ENCODE data around the gene SLC13A4.
"Not testable (repeated sequence)": the region's sequence is repeated elsewhere in the genome, so short reads cannot be mapped to it uniquely, and the experiment has no call there.

SLC13A4 gene

DNA sequence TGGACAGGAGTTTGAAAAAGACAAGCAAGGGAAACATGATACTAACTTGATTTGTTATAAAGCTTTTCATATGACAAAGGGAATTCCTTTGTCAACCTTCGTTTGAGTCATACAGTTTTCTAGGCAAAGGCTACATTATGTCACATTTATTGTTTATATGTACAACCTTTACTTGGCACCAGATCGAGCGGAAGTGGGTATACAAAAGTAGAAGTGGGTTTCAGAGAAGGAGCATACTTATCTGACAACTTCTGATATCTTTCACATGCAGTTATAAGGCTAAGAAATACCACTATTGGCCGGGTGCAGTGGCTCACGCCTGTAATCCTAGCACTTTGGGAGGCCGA is 54.7 kb downstream of the SLC13A4 start:
- Histone ChIP-seq H3K4me2 (no peak overlapping the region), H3K79me2 (ENCODE audit: insufficient read depth, low read depth) (peaks cover under 1% of the 10 kb centered on the region; the same call in 1 of the 2 replicates), H3K4me3 (IDR thresholded peaks at IDR 0.05; ENCODE audit: insufficient read depth, low read depth, low read length) (no peak overlapping the region), H4K20me1 (ENCODE audit: insufficient read depth) (no peaks in the 10 kb centered on the region), H2AFZ (ENCODE audit: low read depth) (no peak overlapping the region), H3K36me3 (ENCODE audit: insufficient read depth) (no peaks in the 10 kb centered on the region), H3K4me1 (ENCODE audit: low read depth, poor library complexity, severe bottlenecking) (peaks cover 19% of the 10 kb centered on the region), H3K27me3 (ENCODE audit: insufficient read depth, low read depth) (no peaks in the 10 kb centered on the region), H3K9ac (no peak overlapping the region), H3K27ac (no peak overlapping the region)
- TF ChIP-seq, protein P1, sequence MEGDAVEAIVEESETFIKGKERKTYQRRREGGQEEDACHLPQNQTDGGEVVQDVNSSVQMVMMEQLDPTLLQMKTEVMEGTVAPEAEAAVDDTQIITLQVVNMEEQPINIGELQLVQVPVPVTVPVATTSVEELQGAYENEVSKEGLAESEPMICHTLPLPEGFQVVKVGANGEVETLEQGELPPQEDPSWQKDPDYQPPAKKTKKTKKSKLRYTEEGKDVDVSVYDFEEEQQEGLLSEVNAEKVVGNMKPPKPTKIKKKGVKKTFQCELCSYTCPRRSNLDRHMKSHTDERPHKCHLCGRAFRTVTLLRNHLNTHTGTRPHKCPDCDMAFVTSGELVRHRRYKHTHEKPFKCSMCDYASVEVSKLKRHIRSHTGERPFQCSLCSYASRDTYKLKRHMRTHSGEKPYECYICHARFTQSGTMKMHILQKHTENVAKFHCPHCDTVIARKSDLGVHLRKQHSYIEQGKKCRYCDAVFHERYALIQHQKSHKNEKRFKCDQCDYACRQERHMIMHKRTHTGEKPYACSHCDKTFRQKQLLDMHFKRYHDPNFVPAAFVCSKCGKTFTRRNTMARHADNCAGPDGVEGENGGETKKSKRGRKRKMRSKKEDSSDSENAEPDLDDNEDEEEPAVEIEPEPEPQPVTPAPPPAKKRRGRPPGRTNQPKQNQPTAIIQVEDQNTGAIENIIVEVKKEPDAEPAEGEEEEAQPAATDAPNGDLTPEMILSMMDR (conservative IDR thresholded peaks at IDR 0.05; ENCODE audit: low read depth, low read length): no peak

DNA sequence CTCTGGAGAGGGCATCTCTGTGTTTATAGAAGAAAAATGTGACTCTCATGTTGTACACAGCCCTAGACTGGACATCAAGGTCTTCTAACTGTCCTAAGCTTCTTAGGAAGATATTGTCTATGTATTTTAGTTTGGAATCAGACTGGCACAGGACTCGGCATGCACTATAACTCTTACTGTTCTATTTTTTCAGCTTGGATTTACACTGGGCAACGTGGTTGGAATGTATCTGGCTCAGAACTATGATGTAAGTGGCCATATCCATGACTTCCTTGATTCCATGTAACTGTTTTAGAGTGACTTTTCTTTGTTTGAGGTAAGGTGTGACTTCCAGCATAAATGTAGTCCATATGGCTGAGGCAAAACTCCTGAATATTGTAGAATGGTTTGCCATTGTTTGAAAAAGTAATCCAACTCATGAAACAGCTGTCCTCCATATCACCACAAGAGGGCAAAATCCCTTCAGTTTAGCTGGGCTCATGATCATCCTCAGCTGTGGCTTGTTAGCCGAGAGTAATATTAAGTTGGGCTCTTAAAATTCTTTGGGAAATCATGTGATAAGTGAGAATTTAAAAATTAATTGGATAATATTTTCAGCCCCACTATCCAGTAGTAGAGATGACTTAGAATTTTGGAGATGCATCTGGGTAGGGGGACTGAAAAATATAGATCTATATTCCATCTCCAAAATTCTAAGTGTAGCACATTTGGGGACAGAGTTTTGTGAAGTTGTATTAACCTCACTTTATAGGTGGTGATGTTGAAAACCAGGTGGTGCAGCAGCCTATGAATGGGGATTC is 55.2 kb downstream of the SLC13A4 start:
- H3K9ac ChIP-seq: no peak overlapping the region
- H3K4me2 ChIP-seq: no peak overlapping the region
- H4K20me1 ChIP-seq (ENCODE audit: insufficient read depth): no peaks in the 10 kb centered on the region
- no peak overlapping the region for H2AFZ ChIP-seq (ENCODE audit: low read depth)
- H3K36me3 ChIP-seq (ENCODE audit: insufficient read depth): no peaks in the 10 kb centered on the region
- no peak overlapping the region for H3K27ac ChIP-seq
- TF ChIP-seq, protein P1 (conservative IDR thresholded peaks at IDR 0.05; ENCODE audit: low read depth, low read length): peak; percentile 96
- no peak overlapping the region for H3K4me3 ChIP-seq (IDR thresholded peaks at IDR 0.05; ENCODE audit: insufficient read depth, low read depth, low read length)
- H3K27me3 ChIP-seq (ENCODE audit: insufficient read depth, low read depth): no peaks in the 10 kb centered on the region
- H3K79me2 ChIP-seq (ENCODE audit: insufficient read depth, low read depth): peaks cover 6% of the 10 kb centered on the region; the same call in 1 of the 2 replicates
- peaks cover 19% of the 10 kb centered on the region for H3K4me1 ChIP-seq (ENCODE audit: low read depth, poor library complexity, severe bottlenecking)

DNA sequence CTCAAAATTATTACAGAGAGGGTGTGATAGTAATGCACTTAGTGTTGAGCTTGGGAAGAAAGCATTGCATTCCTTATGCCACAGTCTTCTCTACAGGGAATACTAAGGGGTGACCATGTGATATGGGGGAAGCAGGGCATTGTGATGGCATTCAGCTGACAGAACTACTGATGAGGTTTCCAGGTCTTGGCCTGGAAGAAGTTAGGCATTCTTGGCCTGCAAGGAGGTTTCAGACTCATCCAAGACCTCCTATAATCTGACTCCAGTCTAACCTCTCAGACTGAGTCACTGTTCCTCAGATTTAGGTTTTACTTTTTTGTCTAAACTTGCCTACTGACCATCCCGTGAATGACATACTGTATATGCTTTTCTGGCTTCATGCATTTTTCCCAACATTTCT is 57.8 kb downstream of the SLC13A4 start:
- H3K4me3 ChIP-seq (IDR thresholded peaks at IDR 0.05; ENCODE audit: insufficient read depth, low read depth, low read length): no peak overlapping the region
- no peak overlapping the region for H3K4me2 ChIP-seq
- H3K27me3 ChIP-seq (ENCODE audit: insufficient read depth, low read depth): no peaks in the 10 kb centered on the region
- no peak overlapping the region for H3K9ac ChIP-seq
- TF ChIP-seq, protein P1 (conservative IDR thresholded peaks at IDR 0.05; ENCODE audit: low read depth, low read length): no peak
- no peaks in the 10 kb centered on the region for H3K36me3 ChIP-seq (ENCODE audit: insufficient read depth)
- no peak overlapping the region for H2AFZ ChIP-seq (ENCODE audit: low read depth)
- no peak overlapping the region for H3K27ac ChIP-seq
- H3K4me1 ChIP-seq (ENCODE audit: low read depth, poor library complexity, severe bottlenecking): peaks cover 19% of the 10 kb centered on the region
- H3K79me2 ChIP-seq (ENCODE audit: insufficient read depth, low read depth): peaks cover 25% of the 10 kb centered on the region; the same call in 1 of the 2 replicates
- H4K20me1 ChIP-seq (ENCODE audit: insufficient read depth): no peaks in the 10 kb centered on the region

DNA sequence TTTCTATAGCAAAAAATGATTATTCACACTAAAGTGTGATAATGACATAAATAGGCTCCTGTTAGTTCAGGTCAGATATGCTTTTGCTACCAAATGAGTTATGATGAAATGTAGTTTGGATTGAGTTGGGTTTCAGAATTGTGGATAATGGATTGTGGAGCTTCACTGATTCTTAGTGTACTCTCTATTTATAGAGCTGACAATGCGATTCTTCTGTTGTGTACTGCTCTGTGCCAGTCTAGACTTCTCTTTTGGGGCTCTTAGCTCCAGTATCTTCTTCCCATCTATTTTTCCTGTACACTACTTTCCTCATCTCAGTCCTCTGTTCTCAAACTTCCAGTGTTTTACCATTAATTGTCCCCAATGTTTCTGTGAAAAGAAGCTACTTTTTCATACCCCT is 58.2 kb downstream of the SLC13A4 start:
- Histone ChIP-seq H3K4me2 (no peak overlapping the region), H3K4me3 (IDR thresholded peaks at IDR 0.05; ENCODE audit: insufficient read depth, low read depth, low read length) (no peak overlapping the region), H3K27me3 (ENCODE audit: insufficient read depth, low read depth) (no peaks in the 10 kb centered on the region), H3K79me2 (ENCODE audit: insufficient read depth, low read depth) (peaks cover 28% of the 10 kb centered on the region; the same call in 1 of the 2 replicates), H2AFZ (ENCODE audit: low read depth) (no peak overlapping the region), H4K20me1 (ENCODE audit: insufficient read depth) (no peaks in the 10 kb centered on the region), H3K9ac (no peak overlapping the region), H3K36me3 (ENCODE audit: insufficient read depth) (no peaks in the 10 kb centered on the region), H3K27ac (no peak overlapping the region), H3K4me1 (ENCODE audit: low read depth, poor library complexity, severe bottlenecking) (peaks cover 19% of the 10 kb centered on the region)
- TF ChIP-seq, protein P1 (conservative IDR thresholded peaks at IDR 0.05; ENCODE audit: low read depth, low read length): no peak

DNA sequence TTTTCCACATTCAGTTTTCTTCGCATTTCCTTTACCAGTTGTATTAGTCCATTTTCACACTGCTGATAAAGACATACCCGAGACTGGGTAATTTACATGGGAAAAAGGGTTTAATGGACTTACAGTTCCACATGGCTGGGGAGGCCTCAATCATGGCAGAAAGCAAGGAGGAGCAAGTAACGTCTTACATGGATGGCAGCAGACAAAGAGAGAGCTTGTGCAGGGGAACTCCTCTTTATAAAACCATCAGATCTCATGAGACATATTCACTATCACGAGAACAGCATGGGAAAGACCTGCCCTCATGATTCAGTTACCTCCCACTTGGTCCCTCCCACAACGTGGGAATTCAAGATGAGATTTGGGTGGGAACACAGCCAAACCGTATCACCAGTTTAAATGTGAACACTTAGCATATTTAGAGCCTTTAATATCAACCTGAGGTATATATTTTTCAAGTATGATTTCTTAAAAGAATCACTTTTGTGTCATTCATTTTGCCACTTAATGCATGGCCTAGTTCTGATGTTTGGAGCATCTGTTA is 59.1 kb downstream of the SLC13A4 start:
- peaks cover 19% of the 10 kb centered on the region for H3K4me1 ChIP-seq (ENCODE audit: low read depth, poor library complexity, severe bottlenecking)
- not testable (repeated sequence) for H3K36me3 ChIP-seq (ENCODE audit: insufficient read depth); H2AFZ ChIP-seq (ENCODE audit: low read depth); H3K4me3 ChIP-seq (IDR thresholded peaks at IDR 0.05; ENCODE audit: insufficient read depth, low read depth, low read length); H3K9ac ChIP-seq; H3K27me3 ChIP-seq (ENCODE audit: insufficient read depth, low read depth); H4K20me1 ChIP-seq (ENCODE audit: insufficient read depth); H3K27ac ChIP-seq; H3K4me2 ChIP-seq
- peaks cover 29% of the 10 kb centered on the region; the same call in 1 of the 2 replicates for H3K79me2 ChIP-seq (ENCODE audit: insufficient read depth, low read depth)

DNA sequence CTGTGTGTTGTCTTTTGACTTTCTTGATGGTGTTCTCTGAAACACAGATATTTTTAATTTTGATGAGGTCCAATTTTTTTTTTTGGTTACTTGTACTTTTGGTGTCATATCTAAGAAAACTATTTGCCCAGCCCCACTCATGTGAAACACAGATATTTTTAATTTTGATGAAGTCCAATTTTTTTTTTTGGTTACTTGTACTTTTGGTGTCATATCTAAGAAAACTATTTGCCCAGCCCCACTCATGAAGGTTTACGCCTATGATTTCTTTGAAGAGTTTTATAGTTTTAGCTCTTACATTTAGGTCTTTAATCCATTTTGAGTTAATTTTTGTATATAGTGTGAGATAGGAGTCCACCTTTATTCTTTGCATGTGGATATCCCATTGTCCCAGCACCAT is 60.4 kb downstream of the SLC13A4 start:
- not testable (repeated sequence) for H3K27ac ChIP-seq; H3K27me3 ChIP-seq (ENCODE audit: insufficient read depth, low read depth); H3K4me2 ChIP-seq; H3K36me3 ChIP-seq (ENCODE audit: insufficient read depth); H2AFZ ChIP-seq (ENCODE audit: low read depth); H4K20me1 ChIP-seq (ENCODE audit: insufficient read depth); H3K9ac ChIP-seq; H3K4me3 ChIP-seq (IDR thresholded peaks at IDR 0.05; ENCODE audit: insufficient read depth, low read depth, low read length)
- Histone ChIP-seq H3K79me2 (ENCODE audit: insufficient read depth, low read depth) (peaks cover 42% of the 10 kb centered on the region; the same call in 1 of the 2 replicates), H3K4me1 (ENCODE audit: low read depth, poor library complexity, severe bottlenecking) (peaks cover 22% of the 10 kb centered on the region)
